Spleen (tissue), 7 donors: ENCODE data around the gene PPP2R2D.
"Not testable (repeated sequence)": the region's sequence is repeated elsewhere in the genome, so short reads cannot be mapped to it uniquely, and the experiment has no call there.

Experiments used
- POLR2A ChIP-seq, 3 donors: fragments of 450-650 bp; IDR thresholded peaks; one replicate each; pipeline ENCODE4 v1.5.1; 2017; ENCODE audit warnings: antibody characterized with exemption in 3 of 3, mild to moderate bottlenecking in 1 of 3
- TF ChIP-seq, protein P1 (sequence below), 11 experiments: fragments of 200-600 bp in 7 of 11; fragments of 450-650 bp in 4 of 11; sonication (generic) in 4 of 11; IDR thresholded peaks in 8 of 11; conservative IDR thresholded peaks in 3 of 11; 1 replicate in 7 of 11; 2 replicates in 4 of 11; pipeline versions ENCODE4 v1.4.0 to v1.8.0; 2016 to 2021; ENCODE audit warnings: antibody characterized with exemption in 11 of 11, inconsistent platforms in 4 of 11, mild to moderate bottlenecking in 1 of 11
- donor health status: DM: no; HTN: no; CAD: no; lungs with moderate emphysema.
- donor health status: DM: no; HTN: no; CAD: no.
- donor health status: DM: no; HTN: no; CAD: no.

DNA sequence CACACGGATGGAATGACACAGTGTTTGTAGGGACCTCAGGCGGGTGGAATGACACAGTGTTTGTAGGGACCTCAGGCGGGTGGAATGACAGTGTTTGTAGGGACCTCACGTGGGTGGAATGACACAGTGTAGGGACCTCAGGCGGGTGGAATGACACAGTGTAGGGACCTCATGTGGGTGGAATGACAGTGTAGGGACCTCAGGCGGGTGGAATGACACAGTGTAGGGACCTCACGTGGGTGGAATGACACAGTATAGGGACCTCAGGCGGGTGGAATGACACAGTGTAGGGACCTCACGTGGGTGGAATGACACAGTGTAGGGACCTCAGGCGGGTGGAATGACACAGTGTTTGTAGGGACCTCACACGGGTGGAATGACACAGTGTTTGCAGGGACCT is 16.7 kb downstream of the PPP2R2D start:
- TF ChIP-seq, protein P1, sequence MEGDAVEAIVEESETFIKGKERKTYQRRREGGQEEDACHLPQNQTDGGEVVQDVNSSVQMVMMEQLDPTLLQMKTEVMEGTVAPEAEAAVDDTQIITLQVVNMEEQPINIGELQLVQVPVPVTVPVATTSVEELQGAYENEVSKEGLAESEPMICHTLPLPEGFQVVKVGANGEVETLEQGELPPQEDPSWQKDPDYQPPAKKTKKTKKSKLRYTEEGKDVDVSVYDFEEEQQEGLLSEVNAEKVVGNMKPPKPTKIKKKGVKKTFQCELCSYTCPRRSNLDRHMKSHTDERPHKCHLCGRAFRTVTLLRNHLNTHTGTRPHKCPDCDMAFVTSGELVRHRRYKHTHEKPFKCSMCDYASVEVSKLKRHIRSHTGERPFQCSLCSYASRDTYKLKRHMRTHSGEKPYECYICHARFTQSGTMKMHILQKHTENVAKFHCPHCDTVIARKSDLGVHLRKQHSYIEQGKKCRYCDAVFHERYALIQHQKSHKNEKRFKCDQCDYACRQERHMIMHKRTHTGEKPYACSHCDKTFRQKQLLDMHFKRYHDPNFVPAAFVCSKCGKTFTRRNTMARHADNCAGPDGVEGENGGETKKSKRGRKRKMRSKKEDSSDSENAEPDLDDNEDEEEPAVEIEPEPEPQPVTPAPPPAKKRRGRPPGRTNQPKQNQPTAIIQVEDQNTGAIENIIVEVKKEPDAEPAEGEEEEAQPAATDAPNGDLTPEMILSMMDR (IDR thresholded peaks at IDR 0.05 in 8 of 11, conservative IDR thresholded peaks at IDR 0.05 in 3 of 11) = not testable (repeated sequence)
- not testable (repeated sequence) for TF ChIP-seq POLR2A (IDR thresholded peaks at IDR 0.05)
